ENCODE results near the gene SLC1A4.

- TF ChIP-seq POLR2A (IDR thresholded peaks at IDR 0.05) (no peak), CTCF (IDR thresholded peaks at IDR 0.05) (no peak)
These were observed 1.2 kb upstream of the SLC1A4 start for GRCh38 chr2:64987956-64988419.

Measured in prostate gland (tissue), 2 donors.